ENCODE measurements around the gene PGC. TPM values are rescaled to one million over a fixed set of nuclear protein-coding genes. Genes with fewer than 3 reads are reported as not detected.

Gene PGC
- total and polyA plus RNA-seq, 2 of the 8 experiments (the other 6 are each of a cell fraction or from before 2014, with no cell fraction given), result 0.09 TPM; not detected in 1

DNA sequence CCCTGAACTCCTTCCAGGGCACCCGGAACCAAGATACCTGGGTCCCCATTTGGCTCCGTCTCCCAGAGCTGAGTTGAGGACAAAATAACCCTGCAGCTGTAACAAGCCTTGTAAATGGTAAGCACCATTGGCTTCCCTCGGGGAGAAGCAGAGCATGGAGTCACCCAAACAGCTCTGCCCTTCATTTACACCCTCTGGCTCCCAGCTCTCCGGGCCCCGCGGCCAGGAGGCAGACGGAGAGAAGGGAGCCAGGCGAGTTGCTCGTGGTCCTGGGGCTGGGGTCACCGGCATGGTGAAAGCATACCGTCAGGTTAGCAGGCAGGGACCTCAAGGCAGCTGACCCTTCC is 13.9 kb downstream of the PGC start:
- Histone ChIP-seq H4K91ac (replicated peaks; ENCODE audit: insufficient read length, low read length) (no peak overlapping the region), H2BK12ac (ENCODE audit: low read depth, low read length) (no peak overlapping the region; the same call in 1 of the 2 replicates), H2AFZ (ENCODE audit: low read length) (no peak overlapping the region; the same call in 1 of the 2 replicates), H3K4me1 (replicated peaks in 1 of 4; ENCODE audit: control insufficient read depth in 3 of 4, insufficient read depth in 4 of 4, low read length in 3 of 4) (peaks cover 12 to 39% (median 25%) of the 10 kb centered on the region in 4 experiments), H3K9ac (replicated peaks in 1 of 4; ENCODE audit: extremely low read depth in 1 of 4, low read depth in 3 of 4, low read length in 3 of 4) (no peak overlapping the region), H3K4ac (replicated peaks; ENCODE audit: insufficient read length, low read depth, low read length) (no peak overlapping the region), H4K5ac (ENCODE audit: insufficient read length, low read depth, low read length) (no peak overlapping the region), H4K20me1 (replicated peaks in 1 of 2; ENCODE audit: control insufficient read depth in 1 of 2, insufficient read depth in 2 of 2, low read length in 2 of 2) (peaks cover 0 to 2% of the 10 kb centered on the region in 2 experiments), H3K36me3 (ENCODE audit: control insufficient read depth in 2 of 4, insufficient read depth in 4 of 4, low read length in 3 of 4) (no peaks in the 10 kb centered on the region), H2BK120ac (replicated peaks; ENCODE audit: low read depth, low read length) (no peak overlapping the region), H2BK15ac (ENCODE audit: low read length) (no peak overlapping the region; the same call in 1 of the 2 replicates), H3K27ac (ENCODE audit: low read depth, low read length) (no peak overlapping the region), H3K9me3 (ENCODE audit: insufficient read depth in 2 of 2, low read depth in 1 of 2, low read length in 1 of 2) (no peaks in the 10 kb centered on the region), H2BK5ac (ENCODE audit: low read depth, low read length) (0 out of 2 replicates have a peak overlapping the region, but pooled peaks have one; percentile 45), H3K4me3 (ENCODE audit: extremely low read depth in 1 of 4, insufficient read depth in 2 of 4, low read depth in 3 of 4, low read length in 4 of 4) (peak overlapping the region; percentile 60 to 74 (median 68); a peak in 7 of 8 replicates), H3K79me1 (ENCODE audit: low read depth, low read length) (no peaks in the 10 kb centered on the region), H3K14ac (ENCODE audit: insufficient read length) (no peak overlapping the region), H3K23me2 (ENCODE audit: low read depth, low read length) (peaks cover 9% of the 10 kb centered on the region; the same call in 1 of the 2 replicates), H3K79me2 (ENCODE audit: control insufficient read depth in 1 of 2, insufficient read depth in 2 of 2, low read length in 2 of 2) (no peaks in the 10 kb centered on the region), H2AK5ac (ENCODE audit: low read depth, low read length) (no peak overlapping the region), H4K8ac (ENCODE audit: extremely low read depth, insufficient read depth, low read length) (no peak overlapping the region; the same call in 1 of the 2 replicates), H3K56ac (replicated peaks; ENCODE audit: insufficient read length, low read depth, low read length) (no peak overlapping the region), H2BK20ac (ENCODE audit: low read length) (no peak overlapping the region), H3K23ac (ENCODE audit: insufficient read length) (no peak overlapping the region), H3K27me3 (replicated peaks in 1 of 4; ENCODE audit: control insufficient read depth in 3 of 4, extremely low read depth in 1 of 4, insufficient read depth in 3 of 4, low read length in 3 of 4) (peaks cover 0 to 8% (median 5%) of the 10 kb centered on the region in 4 experiments; a peak in 3 of 7 replicates), H3K18ac (ENCODE audit: extremely low read depth, low read length) (peak overlapping the region; percentile 17; the same call in 1 of the 2 replicates), H3K4me2 (ENCODE audit: insufficient read depth in 1 of 2, low read depth in 2 of 2, low read length in 2 of 2) (peak overlapping the region; percentile 71 to 93)
- TF ChIP-seq SP4 (IDR thresholded peaks at IDR 0.05; ENCODE audit: low read length) (no peak), KDM4A (IDR thresholded peaks at IDR 0.05; ENCODE audit: low read depth, low read length, severe bottlenecking) (peak; percentile 20)
- ChIA-PET CTCF (ENCODE audit: partially characterized antibody) (interaction anchor here (0.6 to 5.3 kb wide), 20 partner anchors 10 to 399 kb away, joined by 3 to 37 read pairs (median 5); partner anchors contain the start of gene TOMM6), POLR2A (ENCODE audit: partially characterized antibody) (interaction anchor here (0.9 to 1.6 kb wide), 4 partner anchors 9 to 55 kb away, joined by 3 to 5 read pairs (median 3); no protein-coding TSS in a partner anchor)
- WGBS, 2 experiments (ENCODE audit: extremely low coverage in 1 of 2, insufficient coverage in 1 of 2, insufficient read length in 1 of 2, insufficient replicate concordance in 2 of 2, low coverage in 1 of 2, low lambda C conversion rate in 2 of 2, missing lambda C conversion rate in 1 of 2), result 20% methylated on average over 9 of the region's 11 CpGs; no CpG with 5 or more reads in 1 of the 2 experiments
- DNase-seq (ENCODE audit: low read depth in 1 of 2, low spot score in 2 of 2), result no peak
- FAIRE-seq, result no peak

Measured in H1 (cell line).